ENCODE results near the gene GPR27. TPM values are rescaled to one million over a fixed set of nuclear protein-coding genes. Genes with fewer than 3 reads are reported as not detected.

The GPR27 gene
- total and polyA plus RNA-seq, 10 of the 15 experiments (the other 5 are each of a cell fraction or from before 2014, with no cell fraction given) = not detected

- POLR2A ChIA-PET = no interaction called here
- DNase-seq (ENCODE audit: low read depth, low spot score) = no peak
- H3K9ac ChIP-seq (ENCODE audit: control insufficient read depth, insufficient read depth, low read length) = no peak overlapping the region
- no peak overlapping the region for H3K27ac ChIP-seq (ENCODE audit: control insufficient read depth, insufficient read depth)
- H3K27me3 ChIP-seq (replicated peaks in 1 of 2; ENCODE audit: control insufficient read depth in 2 of 2, insufficient read depth in 2 of 2, low read length in 1 of 2) = peaks cover 7 to 11% of the 10 kb centered on the region in 2 experiments; a peak in 3 of 4 replicates
- H3K9me3 ChIP-seq (replicated peaks; ENCODE audit: control insufficient read depth, insufficient read depth, low read length) = no peaks in the 10 kb centered on the region
- SMC1A ChIA-PET (ENCODE audit: uncharacterized antibody, unreplicated experiment) = no interaction called here
- no peak overlapping the region for H3K4me3 ChIP-seq
- RAD21 ChIA-PET (ENCODE audit: unreplicated experiment) = no interaction called here
- no peaks in the 10 kb centered on the region for H3K79me2 ChIP-seq (ENCODE audit: control insufficient read depth, insufficient read depth, low read length)
- in situ Hi-C loops (cut with MboI) (no loop called here), intact Hi-C loops (cut with micrococcal nuclease; ENCODE audit: unreplicated experiment) (no loop called here)
- ATAC-seq = no peak
- no peaks in the 10 kb centered on the region for H4K20me1 ChIP-seq (ENCODE audit: control insufficient read depth, insufficient read depth)
- FAIRE-seq = no peak
- WGBS (ENCODE audit: insufficient coverage, insufficient replicate concordance, low lambda C conversion rate, missing lambda C conversion rate) = 67% methylated on average over 40 of the region's 65 CpGs
- H3K4me1 ChIP-seq (ENCODE audit: control insufficient read depth, insufficient read depth, low read length) = no peaks in the 10 kb centered on the region
- CTCF ChIA-PET = no interaction called here
- no peak overlapping the region for H3K4me2 ChIP-seq (ENCODE audit: control insufficient read depth, insufficient read depth)
- no TSS peak for BruUV-seq (replicated peaks)
- no peaks in the 10 kb centered on the region for H3K36me3 ChIP-seq (ENCODE audit: control insufficient read depth in 2 of 2, insufficient read depth in 2 of 2, low read length in 1 of 2)
- no peak overlapping the region for H2AFZ ChIP-seq (ENCODE audit: control insufficient read depth, low read depth, low read length)
- TF ChIP-seq RUNX3 (IDR thresholded peaks at IDR 0.05; ENCODE audit: low read length) = no peak
- no peak for TF ChIP-seq ZBED1 (IDR thresholded peaks at IDR 0.05; ENCODE audit: borderline replicate concordance)
- no peak for TF ChIP-seq BCL11A (IDR thresholded peaks at IDR 0.05; ENCODE audit: low read depth, low read length)
- TF ChIP-seq NFYA (IDR thresholded peaks at IDR 0.05; ENCODE audit: borderline replicate concordance, low read depth, low read length) = no peak
- no peak for TF ChIP-seq DPF2 (IDR thresholded peaks at IDR 0.05)
- TF ChIP-seq, protein P1, sequence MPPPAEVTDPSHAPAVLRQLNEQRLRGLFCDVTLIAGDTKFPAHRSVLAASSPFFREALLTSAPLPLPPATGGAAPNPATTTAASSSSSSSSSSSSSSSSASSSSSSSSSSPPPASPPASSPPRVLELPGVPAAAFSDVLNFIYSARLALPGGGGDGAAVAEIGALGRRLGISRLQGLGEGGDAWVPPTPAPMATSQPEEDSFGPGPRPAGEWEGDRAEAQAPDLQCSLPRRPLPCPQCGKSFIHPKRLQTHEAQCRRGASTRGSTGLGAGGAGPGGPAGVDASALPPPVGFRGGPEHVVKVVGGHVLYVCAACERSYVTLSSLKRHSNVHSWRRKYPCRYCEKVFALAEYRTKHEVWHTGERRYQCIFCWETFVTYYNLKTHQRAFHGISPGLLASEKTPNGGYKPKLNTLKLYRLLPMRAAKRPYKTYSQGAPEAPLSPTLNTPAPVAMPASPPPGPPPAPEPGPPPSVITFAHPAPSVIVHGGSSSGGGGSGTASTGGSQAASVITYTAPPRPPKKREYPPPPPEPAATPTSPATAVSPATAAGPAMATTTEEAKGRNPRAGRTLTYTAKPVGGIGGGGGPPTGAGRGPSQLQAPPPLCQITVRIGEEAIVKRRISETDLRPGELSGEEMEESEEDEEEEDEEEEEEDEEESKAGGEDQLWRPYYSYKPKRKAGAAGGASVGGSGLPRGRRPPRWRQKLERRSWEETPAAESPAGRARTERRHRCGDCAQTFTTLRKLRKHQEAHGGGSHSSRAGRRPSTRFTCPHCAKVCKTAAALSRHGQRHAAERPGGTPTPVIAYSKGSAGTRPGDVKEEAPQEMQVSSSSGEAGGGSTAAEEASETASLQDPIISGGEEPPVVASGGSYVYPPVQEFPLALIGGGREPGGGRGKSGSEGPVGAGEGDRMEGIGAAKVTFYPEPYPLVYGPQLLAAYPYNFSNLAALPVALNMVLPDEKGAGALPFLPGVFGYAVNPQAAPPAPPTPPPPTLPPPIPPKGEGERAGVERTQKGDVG (CRISPR knock-in tag; IDR thresholded peaks at IDR 0.05) = no peak
- TF ChIP-seq, protein P2, sequence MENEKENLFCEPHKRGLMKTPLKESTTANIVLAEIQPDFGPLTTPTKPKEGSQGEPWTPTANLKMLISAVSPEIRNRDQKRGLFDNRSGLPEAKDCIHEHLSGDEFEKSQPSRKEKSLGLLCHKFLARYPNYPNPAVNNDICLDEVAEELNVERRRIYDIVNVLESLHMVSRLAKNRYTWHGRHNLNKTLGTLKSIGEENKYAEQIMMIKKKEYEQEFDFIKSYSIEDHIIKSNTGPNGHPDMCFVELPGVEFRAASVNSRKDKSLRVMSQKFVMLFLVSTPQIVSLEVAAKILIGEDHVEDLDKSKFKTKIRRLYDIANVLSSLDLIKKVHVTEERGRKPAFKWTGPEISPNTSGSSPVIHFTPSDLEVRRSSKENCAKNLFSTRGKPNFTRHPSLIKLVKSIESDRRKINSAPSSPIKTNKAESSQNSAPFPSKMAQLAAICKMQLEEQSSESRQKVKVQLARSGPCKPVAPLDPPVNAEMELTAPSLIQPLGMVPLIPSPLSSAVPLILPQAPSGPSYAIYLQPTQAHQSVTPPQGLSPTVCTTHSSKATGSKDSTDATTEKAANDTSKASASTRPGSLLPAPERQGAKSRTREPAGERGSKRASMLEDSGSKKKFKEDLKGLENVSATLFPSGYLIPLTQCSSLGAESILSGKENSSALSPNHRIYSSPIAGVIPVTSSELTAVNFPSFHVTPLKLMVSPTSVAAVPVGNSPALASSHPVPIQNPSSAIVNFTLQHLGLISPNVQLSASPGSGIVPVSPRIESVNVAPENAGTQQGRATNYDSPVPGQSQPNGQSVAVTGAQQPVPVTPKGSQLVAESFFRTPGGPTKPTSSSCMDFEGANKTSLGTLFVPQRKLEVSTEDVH (IDR thresholded peaks at IDR 0.05; ENCODE audit: low read depth, partially characterized antibody) = no peak
- TF ChIP-seq JUNB (IDR thresholded peaks at IDR 0.05) = no peak
- TF ChIP-seq EGR1 (IDR thresholded peaks at IDR 0.05; ENCODE audit: borderline replicate concordance in 1 of 2, low read depth in 2 of 2, low read length in 2 of 2) = no peak
- TF ChIP-seq MXI1 (IDR thresholded peaks at IDR 0.05; ENCODE audit: low read depth, low read length) = no peak
- TF ChIP-seq CREB1 (IDR thresholded peaks at IDR 0.05; ENCODE audit: low read depth) = no peak
- no peak for TF ChIP-seq USF2 (IDR thresholded peaks at IDR 0.05; ENCODE audit: borderline replicate concordance, low read depth, low read length)
- TF ChIP-seq CREM (IDR thresholded peaks at IDR 0.05; ENCODE audit: low read depth) = no peak
- no peak for TF ChIP-seq ELK1 (IDR thresholded peaks at IDR 0.05; ENCODE audit: low read depth, low read length)
- TF ChIP-seq SP1 (IDR thresholded peaks at IDR 0.05; ENCODE audit: low read depth, low read length) = no peak
These were observed 1.1 kb downstream of the GPR27 start for GRCh38 chr3:71754610-71755253.
